ENCODE data around the gene PSME3. TPM values are rescaled to one million over a fixed set of nuclear protein-coding genes. Genes with fewer than 3 reads are reported as not detected.

PSME3 gene
- total RNA-seq, 1 experiment from 2014 or later = 192 TPM

DNA sequence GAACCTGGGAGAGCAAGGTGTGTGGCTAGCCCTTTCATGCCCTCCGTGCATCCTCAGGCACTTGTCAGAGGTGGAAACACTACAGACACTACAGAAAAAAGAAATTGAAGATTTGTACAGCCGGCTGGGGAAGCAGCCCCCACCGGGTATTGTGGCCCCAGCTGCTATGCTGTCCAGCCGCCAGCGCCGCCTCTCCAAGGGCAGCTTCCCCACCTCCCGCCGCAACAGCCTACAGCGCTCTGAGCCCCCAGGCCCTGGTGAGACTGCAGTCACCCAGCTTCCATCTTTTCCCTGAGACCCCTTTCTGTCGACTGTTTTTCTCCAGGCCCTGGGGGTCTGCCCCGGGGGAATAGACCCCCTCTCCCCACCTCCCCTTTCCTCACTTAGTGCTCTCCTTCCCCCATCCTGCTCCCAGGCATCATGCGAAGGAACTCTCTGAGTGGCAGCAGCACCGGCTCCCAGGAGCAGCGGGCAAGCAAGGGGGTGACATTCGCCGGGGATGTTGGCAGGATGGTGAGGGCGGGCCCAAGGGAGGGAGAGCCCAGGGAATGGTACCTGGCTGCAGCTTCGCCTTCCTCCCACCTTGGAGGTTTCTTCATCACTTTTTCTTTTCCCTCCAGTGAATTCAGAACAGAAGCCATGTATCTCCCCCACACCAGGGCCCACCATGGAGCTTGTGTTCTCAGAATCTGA lies 37.0 kb upstream of the PSME3 start:
- peaks cover 6% of the 10 kb centered on the region; the same call in 1 of the 2 replicates for H3K4me1 Mint-ChIP-seq
- POLR2A ChIA-PET = no interaction called here
- ATAC-seq (no peak), DNase-seq (ENCODE audit: low spot score) (no peak)
- H3K9me3 Mint-ChIP-seq = peaks cover 6% of the 10 kb centered on the region
- H3K4me3 Mint-ChIP-seq = no peak overlapping the region
- peaks cover 8% of the 10 kb centered on the region for H3K36me3 Mint-ChIP-seq
- H3K27me3 Mint-ChIP-seq (ENCODE audit: low read depth) = peaks cover 28% of the 10 kb centered on the region
- H3K27ac Mint-ChIP-seq = no peak overlapping the region
- no peak for TF ChIP-seq ZNF219 (CRISPR knock-in tag; IDR thresholded peaks at IDR 0.05; ENCODE audit: borderline replicate concordance)
- no peak for TF ChIP-seq MYBL2 (CRISPR knock-in tag; IDR thresholded peaks at IDR 0.05)
- TF ChIP-seq, protein P1, sequence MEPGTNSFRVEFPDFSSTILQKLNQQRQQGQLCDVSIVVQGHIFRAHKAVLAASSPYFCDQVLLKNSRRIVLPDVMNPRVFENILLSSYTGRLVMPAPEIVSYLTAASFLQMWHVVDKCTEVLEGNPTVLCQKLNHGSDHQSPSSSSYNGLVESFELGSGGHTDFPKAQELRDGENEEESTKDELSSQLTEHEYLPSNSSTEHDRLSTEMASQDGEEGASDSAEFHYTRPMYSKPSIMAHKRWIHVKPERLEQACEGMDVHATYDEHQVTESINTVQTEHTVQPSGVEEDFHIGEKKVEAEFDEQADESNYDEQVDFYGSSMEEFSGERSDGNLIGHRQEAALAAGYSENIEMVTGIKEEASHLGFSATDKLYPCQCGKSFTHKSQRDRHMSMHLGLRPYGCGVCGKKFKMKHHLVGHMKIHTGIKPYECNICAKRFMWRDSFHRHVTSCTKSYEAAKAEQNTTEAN (CRISPR knock-in tag; IDR thresholded peaks at IDR 0.05) = no peak
- TF ChIP-seq, protein P2, sequence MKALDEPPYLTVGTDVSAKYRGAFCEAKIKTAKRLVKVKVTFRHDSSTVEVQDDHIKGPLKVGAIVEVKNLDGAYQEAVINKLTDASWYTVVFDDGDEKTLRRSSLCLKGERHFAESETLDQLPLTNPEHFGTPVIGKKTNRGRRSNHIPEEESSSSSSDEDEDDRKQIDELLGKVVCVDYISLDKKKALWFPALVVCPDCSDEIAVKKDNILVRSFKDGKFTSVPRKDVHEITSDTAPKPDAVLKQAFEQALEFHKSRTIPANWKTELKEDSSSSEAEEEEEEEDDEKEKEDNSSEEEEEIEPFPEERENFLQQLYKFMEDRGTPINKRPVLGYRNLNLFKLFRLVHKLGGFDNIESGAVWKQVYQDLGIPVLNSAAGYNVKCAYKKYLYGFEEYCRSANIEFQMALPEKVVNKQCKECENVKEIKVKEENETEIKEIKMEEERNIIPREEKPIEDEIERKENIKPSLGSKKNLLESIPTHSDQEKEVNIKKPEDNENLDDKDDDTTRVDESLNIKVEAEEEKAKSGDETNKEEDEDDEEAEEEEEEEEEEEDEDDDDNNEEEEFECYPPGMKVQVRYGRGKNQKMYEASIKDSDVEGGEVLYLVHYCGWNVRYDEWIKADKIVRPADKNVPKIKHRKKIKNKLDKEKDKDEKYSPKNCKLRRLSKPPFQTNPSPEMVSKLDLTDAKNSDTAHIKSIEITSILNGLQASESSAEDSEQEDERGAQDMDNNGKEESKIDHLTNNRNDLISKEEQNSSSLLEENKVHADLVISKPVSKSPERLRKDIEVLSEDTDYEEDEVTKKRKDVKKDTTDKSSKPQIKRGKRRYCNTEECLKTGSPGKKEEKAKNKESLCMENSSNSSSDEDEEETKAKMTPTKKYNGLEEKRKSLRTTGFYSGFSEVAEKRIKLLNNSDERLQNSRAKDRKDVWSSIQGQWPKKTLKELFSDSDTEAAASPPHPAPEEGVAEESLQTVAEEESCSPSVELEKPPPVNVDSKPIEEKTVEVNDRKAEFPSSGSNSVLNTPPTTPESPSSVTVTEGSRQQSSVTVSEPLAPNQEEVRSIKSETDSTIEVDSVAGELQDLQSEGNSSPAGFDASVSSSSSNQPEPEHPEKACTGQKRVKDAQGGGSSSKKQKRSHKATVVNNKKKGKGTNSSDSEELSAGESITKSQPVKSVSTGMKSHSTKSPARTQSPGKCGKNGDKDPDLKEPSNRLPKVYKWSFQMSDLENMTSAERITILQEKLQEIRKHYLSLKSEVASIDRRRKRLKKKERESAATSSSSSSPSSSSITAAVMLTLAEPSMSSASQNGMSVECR (CRISPR knock-in tag; IDR thresholded peaks at IDR 0.05; ENCODE audit: borderline replicate concordance) = no peak
- no peak for TF ChIP-seq GABPB1 (CRISPR knock-in tag; IDR thresholded peaks at IDR 0.05)
- no peak for TF ChIP-seq EMX1 (CRISPR knock-in tag; IDR thresholded peaks at IDR 0.05)
- no peak for TF ChIP-seq NFYB (CRISPR knock-in tag; conservative IDR thresholded peaks at IDR 0.05; ENCODE audit: low read depth)
- TF ChIP-seq, protein P3, sequence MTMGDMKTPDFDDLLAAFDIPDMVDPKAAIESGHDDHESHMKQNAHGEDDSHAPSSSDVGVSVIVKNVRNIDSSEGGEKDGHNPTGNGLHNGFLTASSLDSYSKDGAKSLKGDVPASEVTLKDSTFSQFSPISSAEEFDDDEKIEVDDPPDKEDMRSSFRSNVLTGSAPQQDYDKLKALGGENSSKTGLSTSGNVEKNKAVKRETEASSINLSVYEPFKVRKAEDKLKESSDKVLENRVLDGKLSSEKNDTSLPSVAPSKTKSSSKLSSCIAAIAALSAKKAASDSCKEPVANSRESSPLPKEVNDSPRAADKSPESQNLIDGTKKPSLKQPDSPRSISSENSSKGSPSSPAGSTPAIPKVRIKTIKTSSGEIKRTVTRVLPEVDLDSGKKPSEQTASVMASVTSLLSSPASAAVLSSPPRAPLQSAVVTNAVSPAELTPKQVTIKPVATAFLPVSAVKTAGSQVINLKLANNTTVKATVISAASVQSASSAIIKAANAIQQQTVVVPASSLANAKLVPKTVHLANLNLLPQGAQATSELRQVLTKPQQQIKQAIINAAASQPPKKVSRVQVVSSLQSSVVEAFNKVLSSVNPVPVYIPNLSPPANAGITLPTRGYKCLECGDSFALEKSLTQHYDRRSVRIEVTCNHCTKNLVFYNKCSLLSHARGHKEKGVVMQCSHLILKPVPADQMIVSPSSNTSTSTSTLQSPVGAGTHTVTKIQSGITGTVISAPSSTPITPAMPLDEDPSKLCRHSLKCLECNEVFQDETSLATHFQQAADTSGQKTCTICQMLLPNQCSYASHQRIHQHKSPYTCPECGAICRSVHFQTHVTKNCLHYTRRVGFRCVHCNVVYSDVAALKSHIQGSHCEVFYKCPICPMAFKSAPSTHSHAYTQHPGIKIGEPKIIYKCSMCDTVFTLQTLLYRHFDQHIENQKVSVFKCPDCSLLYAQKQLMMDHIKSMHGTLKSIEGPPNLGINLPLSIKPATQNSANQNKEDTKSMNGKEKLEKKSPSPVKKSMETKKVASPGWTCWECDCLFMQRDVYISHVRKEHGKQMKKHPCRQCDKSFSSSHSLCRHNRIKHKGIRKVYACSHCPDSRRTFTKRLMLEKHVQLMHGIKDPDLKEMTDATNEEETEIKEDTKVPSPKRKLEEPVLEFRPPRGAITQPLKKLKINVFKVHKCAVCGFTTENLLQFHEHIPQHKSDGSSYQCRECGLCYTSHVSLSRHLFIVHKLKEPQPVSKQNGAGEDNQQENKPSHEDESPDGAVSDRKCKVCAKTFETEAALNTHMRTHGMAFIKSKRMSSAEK (CRISPR knock-in tag; IDR thresholded peaks at IDR 0.05; ENCODE audit: borderline replicate concordance) = no peak
- TF ChIP-seq, protein P4, sequence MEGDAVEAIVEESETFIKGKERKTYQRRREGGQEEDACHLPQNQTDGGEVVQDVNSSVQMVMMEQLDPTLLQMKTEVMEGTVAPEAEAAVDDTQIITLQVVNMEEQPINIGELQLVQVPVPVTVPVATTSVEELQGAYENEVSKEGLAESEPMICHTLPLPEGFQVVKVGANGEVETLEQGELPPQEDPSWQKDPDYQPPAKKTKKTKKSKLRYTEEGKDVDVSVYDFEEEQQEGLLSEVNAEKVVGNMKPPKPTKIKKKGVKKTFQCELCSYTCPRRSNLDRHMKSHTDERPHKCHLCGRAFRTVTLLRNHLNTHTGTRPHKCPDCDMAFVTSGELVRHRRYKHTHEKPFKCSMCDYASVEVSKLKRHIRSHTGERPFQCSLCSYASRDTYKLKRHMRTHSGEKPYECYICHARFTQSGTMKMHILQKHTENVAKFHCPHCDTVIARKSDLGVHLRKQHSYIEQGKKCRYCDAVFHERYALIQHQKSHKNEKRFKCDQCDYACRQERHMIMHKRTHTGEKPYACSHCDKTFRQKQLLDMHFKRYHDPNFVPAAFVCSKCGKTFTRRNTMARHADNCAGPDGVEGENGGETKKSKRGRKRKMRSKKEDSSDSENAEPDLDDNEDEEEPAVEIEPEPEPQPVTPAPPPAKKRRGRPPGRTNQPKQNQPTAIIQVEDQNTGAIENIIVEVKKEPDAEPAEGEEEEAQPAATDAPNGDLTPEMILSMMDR (IDR thresholded peaks at IDR 0.05) = no peak
- no peak for TF ChIP-seq ZNF317 (CRISPR knock-in tag; IDR thresholded peaks at IDR 0.05; ENCODE audit: borderline replicate concordance, low read depth)
- TF ChIP-seq, protein P5, sequence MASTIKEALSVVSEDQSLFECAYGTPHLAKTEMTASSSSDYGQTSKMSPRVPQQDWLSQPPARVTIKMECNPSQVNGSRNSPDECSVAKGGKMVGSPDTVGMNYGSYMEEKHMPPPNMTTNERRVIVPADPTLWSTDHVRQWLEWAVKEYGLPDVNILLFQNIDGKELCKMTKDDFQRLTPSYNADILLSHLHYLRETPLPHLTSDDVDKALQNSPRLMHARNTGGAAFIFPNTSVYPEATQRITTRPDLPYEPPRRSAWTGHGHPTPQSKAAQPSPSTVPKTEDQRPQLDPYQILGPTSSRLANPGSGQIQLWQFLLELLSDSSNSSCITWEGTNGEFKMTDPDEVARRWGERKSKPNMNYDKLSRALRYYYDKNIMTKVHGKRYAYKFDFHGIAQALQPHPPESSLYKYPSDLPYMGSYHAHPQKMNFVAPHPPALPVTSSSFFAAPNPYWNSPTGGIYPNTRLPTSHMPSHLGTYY (CRISPR knock-in tag; IDR thresholded peaks at IDR 0.05) = no peak
- TF ChIP-seq FOXJ3 (CRISPR knock-in tag; IDR thresholded peaks at IDR 0.05; ENCODE audit: borderline replicate concordance) = no peak
- TF ChIP-seq ZNF671 (CRISPR knock-in tag; IDR thresholded peaks at IDR 0.05) = no peak
- CTCF ChIA-PET = interaction anchor here (0.5 to 1.2 kb wide), 2 partner anchors 33 to 241 kb away, joined by 5 read pairs; no protein-coding TSS in a partner anchor

Data from WTC11 (cell line).